Caco-2 (cell line): ENCODE data around the gene IER5L. TPM values are rescaled to one million over a fixed set of nuclear protein-coding genes. Genes with fewer than 3 reads are reported as not detected.

Experiments used
- BruUV-seq: library from RNA; stranded (reverse); fragments of 400-500 nt; replicated peaks from 2 replicates; lab custom pipeline; 2021; lab: Mats Ljungman, UMichigan
- CTCF ChIA-PET: fragments of 300-600 bp; sonication (Branson Sonifier 250); formaldehyde crosslinking; loops from one replicate; lab custom pipeline; 2022; ENCODE audit warnings: antibody characterized with exemption; lab: Charles Lee
- POLR2A ChIA-PET: fragments of 300-600 bp; sonication (Branson Sonifier 250); formaldehyde crosslinking; loops from one replicate; lab custom pipeline; 2022; ENCODE audit warnings: antibody characterized with exemption; lab: Charles Lee
- DNase-seq, 2 experiments: peaks; one replicate each; pipeline versions ENCODE4 v3.0.0 to v3.0.0-alpha.2; 2020 to 2022
- H3K27me3 ChIP-seq: replicated peaks from 2 replicates; pipeline ENCODE4 v1.6.0; 2011; ENCODE audit warnings: low read length; ENCODE audit not compliant: control insufficient read depth, insufficient read depth
- H3K36me3 ChIP-seq: 2 replicates; pipeline ENCODE4 v1.5.1; 2011; ENCODE audit warnings: low read length; ENCODE audit not compliant: control insufficient read depth, insufficient read depth
- H3K4me1 ChIP-seq: fragments of 250-450 bp; sonication (Bioruptor Pico); 2 replicates; pipeline ENCODE4 v1.5.1; 2020; ENCODE audit warnings: mild to moderate bottlenecking
- H3K4me3 ChIP-seq: 2 replicates; pipeline ENCODE4 v1.5.1; 2011; ENCODE audit warnings: low read depth, mild to moderate bottlenecking, control low read depth, low read length
- H3K9me3 ChIP-seq: fragments of 250-450 bp; sonication (Bioruptor Pico); 2 replicates; pipeline ENCODE4 v1.5.1; 2020; ENCODE audit warnings: mild to moderate bottlenecking, moderate library complexity
- H3K27ac Mint-ChIP-seq: one replicate; pipeline ENCODE4 v1.8.0; 2022; ENCODE audit warnings: mixed read lengths; ENCODE audit not compliant: unreplicated experiment
- H3K27me3 Mint-ChIP-seq: one replicate; pipeline ENCODE4 v1.8.0; 2022; ENCODE audit warnings: mixed read lengths; ENCODE audit not compliant: insufficient read depth, unreplicated experiment
- H3K36me3 Mint-ChIP-seq: one replicate; pipeline ENCODE4 v1.8.0; 2022; ENCODE audit warnings: mild to moderate bottlenecking, mixed read lengths; ENCODE audit not compliant: insufficient read depth, unreplicated experiment
- H3K4me1 Mint-ChIP-seq: one replicate; pipeline ENCODE4 v1.8.0; 2022; ENCODE audit warnings: low read depth, mixed read lengths; ENCODE audit not compliant: unreplicated experiment
- H3K4me3 Mint-ChIP-seq: one replicate; pipeline ENCODE4 v1.8.0; 2022; ENCODE audit warnings: mild to moderate bottlenecking, moderate library complexity, mixed read lengths; ENCODE audit not compliant: unreplicated experiment
- H3K9me3 Mint-ChIP-seq: one replicate; pipeline ENCODE4 v1.8.0; 2022; ENCODE audit warnings: mixed read lengths; ENCODE audit not compliant: unreplicated experiment
- CTCF ChIP-seq, 2 experiments: fragments of 200-600 bp in 1 of 2; IDR thresholded peaks; 1 replicate in 1 of 2; 2 replicates in 1 of 2; pipeline versions ENCODE4 v1.5.1 to v1.8.0; 2011 to 2022; ENCODE audit warnings: antibody characterized with exemption in 1 of 2, control low read depth in 1 of 2, inconsistent platforms in 1 of 2, low read depth in 1 of 2, low read length in 1 of 2, mild to moderate bottlenecking in 1 of 2, moderate library complexity in 1 of 2; ENCODE audit not compliant: insufficient read depth in 1 of 2, severe bottlenecking in 1 of 2, unreplicated experiment in 1 of 2
- intact Hi-C: fragments of 100-400 bp; cut with micrococcal nuclease; formaldehyde crosslinking; loops from one replicate; pipeline ENCODE4 v1.10.0; 2022; ENCODE audit not compliant: unreplicated experiment
- total RNA-seq: library from RNA; stranded (reverse); gene quantifications from 2 replicates; pipeline ENCODE4 v1.2.3, GENCODE V29; 2022

IER5L gene
- total RNA-seq, 1 experiment from 2014 or later: 3.9 TPM

- BruUV-seq: no TSS peak
- TF ChIP-seq CTCF (IDR thresholded peaks at IDR 0.05; ENCODE audit: insufficient read depth in 1 of 2, low read depth in 1 of 2, low read length in 1 of 2, severe bottlenecking in 1 of 2, unreplicated experiment in 1 of 2): no peak
- no peak overlapping the region for H3K27ac Mint-ChIP-seq
- H3K4me3 ChIP-seq: no peak overlapping the region
- ChIA-PET POLR2A (no interaction called here), CTCF (interaction anchor here (0.6 kb wide), 1 partner anchor 49 kb away, joined by 5 read pairs; no protein-coding TSS in a partner anchor)
- intact Hi-C loops: no loop called here
- H3K4me1 Mint-ChIP-seq: peaks cover 18% of the 10 kb centered on the region
- H3K9me3 Mint-ChIP-seq: no peaks in the 10 kb centered on the region
- H3K36me3 Mint-ChIP-seq: peaks cover 4% of the 10 kb centered on the region
- H3K27me3 Mint-ChIP-seq: no peaks in the 10 kb centered on the region
- no peak overlapping the region for H3K4me3 Mint-ChIP-seq
- DNase-seq: no peak
- peaks cover 4% of the 10 kb centered on the region for H3K4me1 ChIP-seq
- no peaks in the 10 kb centered on the region for H3K27me3 ChIP-seq
- H3K36me3 ChIP-seq: no peaks in the 10 kb centered on the region
- H3K9me3 ChIP-seq: no peaks in the 10 kb centered on the region
Observed at GRCh38 chr9:129220771-129221170, 42.7 kb upstream of the IER5L start.

- no peaks in the 10 kb centered on the region for H3K4me1 Mint-ChIP-seq
- no peaks in the 10 kb centered on the region for H3K9me3 Mint-ChIP-seq
- ChIA-PET CTCF (no interaction called here), POLR2A (no interaction called here)
- H3K4me3 ChIP-seq: no peak overlapping the region
- no peaks in the 10 kb centered on the region for H3K36me3 Mint-ChIP-seq
- BruUV-seq: no TSS peak
- no peaks in the 10 kb centered on the region for H3K27me3 ChIP-seq
- intact Hi-C loops: no loop called here
- TF ChIP-seq CTCF (IDR thresholded peaks at IDR 0.05; ENCODE audit: insufficient read depth in 1 of 2, low read depth in 1 of 2, low read length in 1 of 2, severe bottlenecking in 1 of 2, unreplicated experiment in 1 of 2): no peak
- no peaks in the 10 kb centered on the region for H3K9me3 ChIP-seq
- no peak overlapping the region for H3K4me3 Mint-ChIP-seq
- H3K36me3 ChIP-seq: no peaks in the 10 kb centered on the region
- no peak for DNase-seq
- H3K27ac Mint-ChIP-seq: no peak overlapping the region
- no peaks in the 10 kb centered on the region for H3K4me1 ChIP-seq
- H3K27me3 Mint-ChIP-seq: no peaks in the 10 kb centered on the region
Observed at GRCh38 chr9:129218918-129219317, 40.9 kb upstream of the IER5L start.

GRCh38 chr9:129218272-129218625 is 40.2 kb upstream of the IER5L start:
- no peaks in the 10 kb centered on the region for H3K9me3 Mint-ChIP-seq
- H3K27me3 ChIP-seq: no peaks in the 10 kb centered on the region
- H3K27ac Mint-ChIP-seq: no peak overlapping the region
- CTCF ChIA-PET: no interaction called here
- DNase-seq: no peak
- no TSS peak for BruUV-seq
- POLR2A ChIA-PET: no interaction called here
- H3K4me1 Mint-ChIP-seq: no peaks in the 10 kb centered on the region
- H3K9me3 ChIP-seq: no peaks in the 10 kb centered on the region
- no peak overlapping the region for H3K4me3 Mint-ChIP-seq
- no peak for TF ChIP-seq CTCF (IDR thresholded peaks at IDR 0.05; ENCODE audit: insufficient read depth in 1 of 2, low read depth in 1 of 2, low read length in 1 of 2, severe bottlenecking in 1 of 2, unreplicated experiment in 1 of 2)
- intact Hi-C loops: no loop called here
- no peaks in the 10 kb centered on the region for H3K4me1 ChIP-seq
- H3K27me3 Mint-ChIP-seq: no peaks in the 10 kb centered on the region
- H3K36me3 ChIP-seq: no peaks in the 10 kb centered on the region
- no peak overlapping the region for H3K4me3 ChIP-seq
- H3K36me3 Mint-ChIP-seq: no peaks in the 10 kb centered on the region
